MCF 10A (cell line): ENCODE data around the gene AIPL1. TPM values are rescaled to one million over a fixed set of nuclear protein-coding genes. Genes with fewer than 3 reads are reported as not detected.

Experiments used
- BruUV-seq: library from RNA; stranded (reverse); fragments of 400-500 nt; replicated peaks from 2 replicates; lab custom pipeline; 2021; lab: Mats Ljungman, UMichigan
- CTCF ChIA-PET: fragments of 300-600 bp; sonication (Branson Sonifier 250); formaldehyde crosslinking; extraction: SDS; loops from one replicate; lab custom pipeline; 2021; ENCODE audit warnings: antibody characterized with exemption, inconsistent platforms; lab: Yijun Ruan, JAX
- POLR2A ChIA-PET: fragments of 300-600, 350-650 bp; sonication (Branson Sonifier 250); formaldehyde crosslinking; extraction: SDS; loops from one replicate; lab custom pipeline; 2020; ENCODE audit warnings: antibody characterized with exemption, inconsistent platforms; lab: Yijun Ruan, JAX
- DNase-seq: peaks from one replicate; pipeline ENCODE4 v3.0.0-alpha.2; 2018; ENCODE audit not compliant: unreplicated experiment
- H3K27ac Mint-ChIP-seq: one replicate; pipeline ENCODE4 v1.8.0; 2022; ENCODE audit warnings: mild to moderate bottlenecking, low read depth, mixed read lengths; ENCODE audit not compliant: unreplicated experiment
- H3K27me3 Mint-ChIP-seq: one replicate; pipeline ENCODE4 v1.8.0; 2022; ENCODE audit warnings: mixed read lengths; ENCODE audit not compliant: insufficient read depth, unreplicated experiment
- H3K36me3 Mint-ChIP-seq: one replicate; pipeline ENCODE4 v1.8.0; 2022; ENCODE audit warnings: mild to moderate bottlenecking, moderate library complexity, mixed read lengths; ENCODE audit not compliant: insufficient read depth, unreplicated experiment
- H3K4me1 Mint-ChIP-seq: one replicate; pipeline ENCODE4 v1.8.0; 2022; ENCODE audit warnings: mixed read lengths; ENCODE audit not compliant: insufficient read depth, unreplicated experiment
- H3K4me3 Mint-ChIP-seq: one replicate; pipeline ENCODE4 v1.8.0; 2022; ENCODE audit warnings: mild to moderate bottlenecking, moderate library complexity, mixed read lengths; ENCODE audit not compliant: unreplicated experiment
- H3K9me3 Mint-ChIP-seq: one replicate; pipeline ENCODE4 v1.8.0; 2022; ENCODE audit warnings: mixed read lengths; ENCODE audit not compliant: unreplicated experiment
- intact Hi-C: fragments of 100-400 bp; cut with micrococcal nuclease; formaldehyde crosslinking; loops from 2 replicates; pipeline ENCODE4 v1.14.1; 2022
- total RNA-seq: library from RNA; stranded (reverse); gene quantifications from 2 replicates; pipeline ENCODE4 v1.2.3, GENCODE V29; 2022
- TF ChIP-seq, protein P1 (sequence below): fragments of 200-600 bp; IDR thresholded peaks from one replicate; pipeline ENCODE4 v1.8.0; 2022; ENCODE audit warnings: antibody characterized with exemption, mild to moderate bottlenecking; ENCODE audit not compliant: unreplicated experiment

The AIPL1 gene
- total RNA-seq, 1 experiment from 2014 or later = not detected

DNA sequence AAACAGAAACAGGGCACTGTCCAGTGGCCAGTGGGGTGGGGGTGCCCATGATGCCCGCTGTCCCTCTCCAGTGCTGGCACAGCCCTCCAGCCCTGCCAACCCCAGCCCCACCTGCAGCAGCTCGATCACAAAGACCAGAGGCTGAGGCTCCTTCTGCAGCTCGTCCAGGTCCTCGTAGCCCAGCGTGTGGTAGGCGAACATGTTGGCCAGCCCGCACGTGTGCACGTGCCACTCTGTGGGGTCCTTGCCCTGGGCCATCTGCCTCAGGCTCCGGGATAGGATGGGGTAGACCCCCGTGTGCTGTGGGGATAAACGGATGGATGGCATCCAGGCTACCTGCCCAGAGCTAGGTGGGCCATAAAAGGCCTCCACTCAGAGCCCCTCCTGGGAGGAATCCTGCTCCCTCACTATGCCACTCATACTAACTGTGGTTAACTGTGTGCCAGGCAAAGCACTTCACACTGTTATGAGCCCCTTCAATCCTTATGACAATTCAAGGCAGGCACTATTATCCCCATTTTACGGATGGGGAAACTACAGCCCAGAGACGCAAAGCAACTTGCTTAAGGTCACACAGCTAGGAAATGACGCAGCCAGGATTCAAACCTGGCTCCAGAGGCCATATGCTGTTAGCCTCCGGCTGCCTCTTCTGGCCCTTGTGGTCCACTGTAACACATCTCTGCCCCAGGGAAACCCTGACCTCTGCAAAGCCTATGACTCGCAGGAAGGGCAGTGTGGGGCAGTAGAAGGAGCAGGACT is 6.5 kb downstream of the AIPL1 start:
- ChIA-PET POLR2A (no interaction called here), CTCF (interaction anchor here (0.6 to 1.0 kb wide), 2 partner anchors 11 to 327 kb away, joined by 3 to 4 read pairs; no protein-coding TSS in a partner anchor)
- intact Hi-C loops = no loop called here
- H3K9me3 Mint-ChIP-seq = no peaks in the 10 kb centered on the region
- TF ChIP-seq, protein P1, sequence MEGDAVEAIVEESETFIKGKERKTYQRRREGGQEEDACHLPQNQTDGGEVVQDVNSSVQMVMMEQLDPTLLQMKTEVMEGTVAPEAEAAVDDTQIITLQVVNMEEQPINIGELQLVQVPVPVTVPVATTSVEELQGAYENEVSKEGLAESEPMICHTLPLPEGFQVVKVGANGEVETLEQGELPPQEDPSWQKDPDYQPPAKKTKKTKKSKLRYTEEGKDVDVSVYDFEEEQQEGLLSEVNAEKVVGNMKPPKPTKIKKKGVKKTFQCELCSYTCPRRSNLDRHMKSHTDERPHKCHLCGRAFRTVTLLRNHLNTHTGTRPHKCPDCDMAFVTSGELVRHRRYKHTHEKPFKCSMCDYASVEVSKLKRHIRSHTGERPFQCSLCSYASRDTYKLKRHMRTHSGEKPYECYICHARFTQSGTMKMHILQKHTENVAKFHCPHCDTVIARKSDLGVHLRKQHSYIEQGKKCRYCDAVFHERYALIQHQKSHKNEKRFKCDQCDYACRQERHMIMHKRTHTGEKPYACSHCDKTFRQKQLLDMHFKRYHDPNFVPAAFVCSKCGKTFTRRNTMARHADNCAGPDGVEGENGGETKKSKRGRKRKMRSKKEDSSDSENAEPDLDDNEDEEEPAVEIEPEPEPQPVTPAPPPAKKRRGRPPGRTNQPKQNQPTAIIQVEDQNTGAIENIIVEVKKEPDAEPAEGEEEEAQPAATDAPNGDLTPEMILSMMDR = no peak
- H3K27ac Mint-ChIP-seq = no peak overlapping the region
- BruUV-seq = no TSS peak
- DNase-seq = no peak
- peaks cover 6% of the 10 kb centered on the region for H3K4me1 Mint-ChIP-seq
- H3K4me3 Mint-ChIP-seq = no peak overlapping the region
- H3K36me3 Mint-ChIP-seq = no peaks in the 10 kb centered on the region
- no peaks in the 10 kb centered on the region for H3K27me3 Mint-ChIP-seq

DNA sequence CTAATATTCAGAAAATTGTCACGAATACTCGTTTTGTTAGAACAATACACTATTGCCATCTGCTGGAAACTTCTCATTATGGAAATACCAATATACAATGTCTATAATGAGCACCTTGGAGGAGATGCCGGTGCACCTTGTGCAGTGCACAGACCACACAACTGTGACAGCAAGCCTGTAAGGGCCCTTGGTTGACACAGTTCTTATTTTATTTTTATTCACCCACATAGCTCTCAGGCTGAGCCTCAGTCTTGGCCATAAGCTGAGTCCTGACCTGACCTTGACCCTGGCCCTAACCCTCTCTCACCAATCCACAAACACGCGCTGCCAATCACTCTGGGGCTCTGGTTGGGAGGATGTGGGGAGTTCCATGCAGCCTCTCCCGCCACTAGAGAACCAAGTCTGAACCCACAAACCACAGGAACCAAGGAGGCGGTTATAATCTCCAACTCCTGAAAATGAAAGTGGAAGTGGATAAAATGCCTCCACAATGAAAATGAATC is 7.6 kb downstream of the AIPL1 start:
- POLR2A ChIA-PET = no interaction called here
- no peaks in the 10 kb centered on the region for H3K36me3 Mint-ChIP-seq
- intact Hi-C loops = no loop called here
- DNase-seq = peak; percentile 7
- H3K4me3 Mint-ChIP-seq = no peak overlapping the region
- no peaks in the 10 kb centered on the region for H3K9me3 Mint-ChIP-seq
- peaks cover 6% of the 10 kb centered on the region for H3K4me1 Mint-ChIP-seq
- no peak overlapping the region for H3K27ac Mint-ChIP-seq
- CTCF ChIA-PET = interaction anchor here (1.4 to 1.8 kb wide), 2 partner anchors 9 kb away, joined by 4 to 7 read pairs; no protein-coding TSS in a partner anchor
- TF ChIP-seq, protein P1 = peak; percentile 9
- BruUV-seq = no TSS peak
- no peaks in the 10 kb centered on the region for H3K27me3 Mint-ChIP-seq

DNA sequence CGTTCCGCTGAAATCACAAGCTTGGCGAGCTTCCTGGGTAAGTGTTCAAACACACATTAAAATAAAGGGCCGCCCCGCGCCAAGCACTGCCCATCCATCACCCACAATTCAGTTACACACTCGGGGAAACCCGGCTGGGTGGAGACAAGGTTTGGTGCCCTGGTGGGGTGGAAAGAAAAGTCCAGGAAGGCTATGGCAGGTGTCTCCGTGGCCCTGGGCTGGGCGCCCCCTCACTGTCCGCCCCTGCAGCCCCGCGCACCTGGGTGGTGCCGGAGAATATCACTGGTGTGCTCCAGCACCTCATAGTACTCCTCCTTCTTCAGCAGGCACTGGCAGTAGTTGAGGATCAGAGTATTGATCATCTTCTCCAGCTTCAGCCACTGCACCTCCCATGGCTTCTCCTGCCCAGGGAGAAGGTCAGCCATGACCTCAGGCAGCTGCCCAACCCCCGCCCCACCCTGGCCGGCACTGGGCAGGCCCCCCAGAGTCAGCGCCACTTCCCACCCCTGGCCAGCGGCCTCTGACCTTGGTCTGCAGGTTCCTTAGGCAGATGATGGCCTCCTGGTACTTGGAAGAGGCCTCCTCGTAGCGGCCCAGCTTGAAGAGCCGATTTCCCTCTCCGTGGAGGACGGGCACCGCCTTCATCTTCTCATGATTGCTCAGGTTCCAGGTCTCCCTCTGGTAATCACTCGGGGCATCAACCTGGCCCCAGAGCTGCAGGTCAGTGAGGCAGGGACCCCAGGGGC is 8.4 kb downstream of the AIPL1 start:
- no TSS peak for BruUV-seq
- ChIA-PET POLR2A (no interaction called here), CTCF (interaction anchor here (0.5 to 3.2 kb wide), 6 partner anchors 8 to 1175 kb away, joined by 3 to 10 read pairs (median 5); no protein-coding TSS in a partner anchor)
- Mint-ChIP-seq H3K27me3 (no peaks in the 10 kb centered on the region), H3K4me3 (no peak overlapping the region), H3K9me3 (no peaks in the 10 kb centered on the region), H3K27ac (no peak overlapping the region), H3K36me3 (no peaks in the 10 kb centered on the region), H3K4me1 (peaks cover 6% of the 10 kb centered on the region)
- DNase-seq = no peak
- intact Hi-C loops = no loop called here
- TF ChIP-seq, protein P1 = no peak

DNA sequence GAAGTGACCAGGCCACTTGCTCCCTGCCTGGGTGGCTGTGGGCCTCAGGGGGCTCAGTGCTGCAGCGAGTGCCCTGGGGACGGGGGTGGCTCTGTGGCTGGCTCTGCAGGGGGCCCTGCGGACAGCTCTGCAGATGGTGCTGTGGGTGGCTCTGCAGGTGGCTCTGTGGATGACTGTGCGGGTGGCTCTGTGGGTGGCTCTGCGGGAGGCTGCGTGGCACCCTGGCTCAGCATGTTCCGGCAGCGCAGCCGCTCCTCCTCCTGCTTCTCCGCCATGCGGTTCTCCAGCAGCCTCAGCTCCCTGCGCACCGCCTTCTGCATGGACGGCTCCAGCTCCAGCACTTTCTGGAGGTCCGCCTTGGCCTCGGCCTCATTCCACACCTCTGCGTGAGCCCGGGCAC is 9.5 kb downstream of the AIPL1 start:
- no peaks in the 10 kb centered on the region for H3K27me3 Mint-ChIP-seq
- intact Hi-C loops = no loop called here
- POLR2A ChIA-PET = interaction anchor here (2.9 kb wide), 1 partner anchor 841 kb away, joined by 6 read pairs; the partner anchor contains the start of gene NLRP1

More for the DNA sequence above, 9.5 kb downstream of the AIPL1 start:
- DNase-seq = no peak
- no peaks in the 10 kb centered on the region for H3K36me3 Mint-ChIP-seq
- H3K27ac Mint-ChIP-seq = no peak overlapping the region
- no peaks in the 10 kb centered on the region for H3K9me3 Mint-ChIP-seq
- CTCF ChIA-PET = interaction anchor here (0.6 to 4.1 kb wide), 9 partner anchors 10 to 993 kb away, joined by 3 to 32 read pairs (median 5); partner anchors contain the start of genes AIPL1 and NLRP1
- H3K4me3 Mint-ChIP-seq = no peak overlapping the region
- TF ChIP-seq, protein P1 = no peak
- no TSS peak for BruUV-seq
- peaks cover 6% of the 10 kb centered on the region for H3K4me1 Mint-ChIP-seq
